HepG2 (cell line): ENCODE results near the gene CDK15. TPM values are rescaled to one million over a fixed set of nuclear protein-coding genes. Genes with fewer than 3 reads are reported as not detected.

Experiments
- ATAC-seq: fragments of 200-7000 bp; cut with Tn5 transposase; 3 replicates; pipeline ENCODE4 v1.9.1; 2020; ENCODE audit warnings: mild to moderate bottlenecking, moderate library complexity
- BruUV-seq: library from RNA; stranded (reverse); fragments of 400-500 nt; replicated peaks from 2 replicates; lab custom pipeline; 2021; lab: Mats Ljungman, UMichigan
- CTCF ChIA-PET: fragments of 300-600 bp; formaldehyde crosslinking; extraction: SDS; loops from one replicate; lab custom pipeline; 2021; ENCODE audit warnings: low total read pairs, inconsistent platforms, low intra/inter-chr PET ratio; lab: Yijun Ruan, JAX
- POLR2A ChIA-PET: fragments of 350-600 bp; sonication (Branson Sonifier 250); formaldehyde crosslinking; loops from one replicate; lab custom pipeline; 2020; ENCODE audit warnings: antibody characterized with exemption, inconsistent platforms; lab: Yijun Ruan, JAX
- DNase-seq: peaks from one replicate; pipeline ENCODE4 v3.0.0-alpha.2; 2015; ENCODE audit warnings: low spot score
- FAIRE-seq: peaks from 3 replicates; lab custom pipeline; 2011; peaks lifted over from hg19 to GRCh38; lab: Jason Lieb, UNC
- H2AFZ ChIP-seq: one replicate; pipeline ENCODE4 v1.6.1; 2011; ENCODE audit warnings: low read length, inconsistent platforms
- H3K27ac ChIP-seq: fragments of 300-600 bp; 3 replicates; pipeline ENCODE4 v1.8.0; 2011; ENCODE audit warnings: mixed run types, mild to moderate bottlenecking, mixed read lengths, low read length, inconsistent platforms; ENCODE audit not compliant: insufficient read depth; ENCODE audit errors: extremely low read length
- H3K27me3 ChIP-seq, 2 experiments: fragments of 200-600 bp in 1 of 2; 2 replicates in 1 of 2; 3 replicates in 1 of 2; pipeline versions ENCODE4 v1.6.0 to v1.8.0; 2011; ENCODE audit warnings: low read length in 2 of 2, mild to moderate bottlenecking in 2 of 2, moderate library complexity in 2 of 2, inconsistent platforms in 1 of 2; ENCODE audit not compliant: insufficient read depth in 2 of 2, control insufficient read depth in 1 of 2
- H3K36me3 ChIP-seq, 2 experiments: fragments of 200-600 bp in 1 of 2; replicated peaks in 1 of 2; 2 replicates in 1 of 2; 3 replicates in 1 of 2; pipeline versions ENCODE4 v1.5.1 to v1.8.0; 2011; ENCODE audit warnings: low read length in 2 of 2, inconsistent platforms in 1 of 2; ENCODE audit not compliant: insufficient read depth in 2 of 2, control insufficient read depth in 1 of 2
- H3K4me1 ChIP-seq: 2 replicates; pipeline ENCODE4 v1.5.1; 2012; ENCODE audit warnings: low read length, inconsistent platforms; ENCODE audit not compliant: insufficient read depth
- H3K4me2 ChIP-seq: 2 replicates; pipeline ENCODE4 v1.6.0; 2011; ENCODE audit warnings: low read depth, low read length, inconsistent platforms
- H3K4me3 ChIP-seq, 3 experiments: fragments of 200-600 bp in 1 of 3; sonication (generic), shearing (Covaris generic) in 1 of 3; replicated peaks in 1 of 3; 2 replicates each; pipeline ENCODE4 v1.5.1; 2011 to 2016; ENCODE audit warnings: low read length in 3 of 3, inconsistent platforms in 2 of 3, low read depth in 2 of 3, mild to moderate bottlenecking in 2 of 3, control low read depth in 1 of 3, mixed read lengths in 1 of 3; ENCODE audit not compliant: insufficient read depth in 1 of 3
- H3K79me2 ChIP-seq: one replicate; pipeline ENCODE4 v1.6.1; 2011; ENCODE audit warnings: low read length, inconsistent platforms; ENCODE audit not compliant: insufficient read depth
- H3K9ac ChIP-seq: 2 replicates; pipeline ENCODE4 v1.6.0; 2011; ENCODE audit warnings: mild to moderate bottlenecking, low read depth, low read length, inconsistent platforms; ENCODE audit not compliant: insufficient read depth
- H3K9me3 ChIP-seq: 2 replicates; pipeline ENCODE4 v1.5.1; 2012; ENCODE audit warnings: mild to moderate bottlenecking, low read length
- H4K20me1 ChIP-seq: 2 replicates; pipeline ENCODE4 v1.6.0; 2011; ENCODE audit warnings: inconsistent platforms, mild to moderate bottlenecking, low read length, moderate library complexity; ENCODE audit not compliant: insufficient read depth
- ATF7 ChIP-seq, 2 experiments: fragments of 450-650 bp in 1 of 2; sonication (generic) in 1 of 2; formaldehyde crosslinking in 1 of 2; IDR thresholded peaks; 2 replicates each; pipeline versions ENCODE4 v1.4.0 to v1.6.1; 2016 to 2020; ENCODE audit warnings: antibody characterized with exemption in 1 of 2, mild to moderate bottlenecking in 1 of 2, missing genetic modification reagents in 1 of 2
- ELF3 ChIP-seq: IDR thresholded peaks from 2 replicates; pipeline ENCODE4 v1.6.1; 2016; ENCODE audit warnings: missing genetic modification reagents, missing compliant biosample characterization
- FIP1L1 ChIP-seq: fragments of 200-400 bp; formaldehyde crosslinking; IDR thresholded peaks from 2 replicates; pipeline ENCODE4 v1.6.1; 2018; ENCODE audit warnings: low read depth, mild to moderate bottlenecking, low read length, moderate library complexity, borderline replicate concordance; ENCODE audit not compliant: insufficient read depth
- NKX3-1 ChIP-seq: sonication (generic); formaldehyde crosslinking; IDR thresholded peaks from 2 replicates; pipeline ENCODE4 v1.5.0; 2020; ENCODE audit warnings: missing genetic modification reagents
- SATB2 ChIP-seq: sonication (generic); formaldehyde crosslinking; IDR thresholded peaks from 2 replicates; pipeline ENCODE4 v1.5.0; 2020; ENCODE audit warnings: missing genetic modification reagents
- ZNF12 ChIP-seq: sonication (generic); formaldehyde crosslinking; IDR thresholded peaks from 2 replicates; pipeline ENCODE4 v1.5.0; 2020; ENCODE audit warnings: missing genetic modification reagents
- ZNF382 ChIP-seq: sonication (generic); formaldehyde crosslinking; IDR thresholded peaks from 2 replicates; pipeline ENCODE4 v1.5.0; 2020; ENCODE audit warnings: missing genetic modification reagents, mild to moderate bottlenecking, borderline replicate concordance
- ZNF530 ChIP-seq: sonication (generic); formaldehyde crosslinking; IDR thresholded peaks from 2 replicates; pipeline ENCODE4 v1.5.0; 2020; ENCODE audit warnings: low read depth, mild to moderate bottlenecking, missing genetic modification reagents
- ZNF629 ChIP-seq: sonication (generic); formaldehyde crosslinking; conservative IDR thresholded peaks from 2 replicates; pipeline ENCODE4 v1.5.0; 2020; ENCODE audit warnings: missing genetic modification reagents
- WGBS: methylation state at CpG from one replicate; pipeline ENCODE4 v1.1.6; 2017; ENCODE audit warnings: low lambda C conversion rate; 5-methylcytosine and 5-hydroxymethylcytosine counted together
- in situ Hi-C: cut with HindIII; loops from 2 replicates; pipeline ENCODE4 v1.10.0; 2017; ENCODE audit warnings: low pct_unique_long_range_greater_than_20kb; ENCODE audit not compliant: extremely low pct_ligation_motif_present
- intact Hi-C: fragments of 100-400 bp; cut with micrococcal nuclease; formaldehyde crosslinking; loops from one replicate; pipeline ENCODE4 v1.10.0; 2022; ENCODE audit not compliant: unreplicated experiment
- polyA plus RNA-seq, 8 experiments: library from polyadenylated mRNA; depleted of rRNA in 3 of 8; stranded (reverse) in 7 of 8; unstranded in 1 of 8; fragments of >200 nt; fragmentation: Illumina TruSeq in 4 of 8; extraction: Trizol in 4 of 8; gene quantifications; 2 replicates each; pipeline versions ENCODE4 v1.2.1 to v1.2.3, GENCODE V29; 2011 to 2016; ENCODE audit warnings: low read depth in 4 of 8, missing spikeins in 1 of 8, mixed read lengths in 1 of 8; ENCODE audit not compliant: insufficient read depth in 1 of 8
- total RNA-seq, 5 experiments: library from RNA; depleted of rRNA; stranded (reverse); fragments of >200 nt; fragmentation: Illumina TruSeq; extraction: Trizol; gene quantifications; 2 replicates each; pipeline ENCODE4 v1.2.3, GENCODE V29; 2016; ENCODE audit warnings: low read depth in 1 of 5
- TF ChIP-seq, protein P1 (sequence below): sonication (generic); formaldehyde crosslinking; IDR thresholded peaks from 2 replicates; pipeline ENCODE4 v1.9.0; 2022; ENCODE audit warnings: low read depth, missing genetic modification reagents
- TF ChIP-seq, protein P2 (sequence below): sonication (generic); formaldehyde crosslinking; IDR thresholded peaks from 2 replicates; pipeline ENCODE4 v1.4.0; 2020; ENCODE audit warnings: missing genetic modification reagents
- TF ChIP-seq, protein P3 (sequence below): sonication (generic); formaldehyde crosslinking; IDR thresholded peaks from 2 replicates; pipeline ENCODE4 v1.5.1; 2020; ENCODE audit warnings: missing genetic modification reagents, mild to moderate bottlenecking, borderline replicate concordance

Gene CDK15
- total and polyA plus RNA-seq, 2 of the 13 experiments (the other 11 are each of a cell fraction or from before 2014, with no cell fraction given) = not detected

DNA sequence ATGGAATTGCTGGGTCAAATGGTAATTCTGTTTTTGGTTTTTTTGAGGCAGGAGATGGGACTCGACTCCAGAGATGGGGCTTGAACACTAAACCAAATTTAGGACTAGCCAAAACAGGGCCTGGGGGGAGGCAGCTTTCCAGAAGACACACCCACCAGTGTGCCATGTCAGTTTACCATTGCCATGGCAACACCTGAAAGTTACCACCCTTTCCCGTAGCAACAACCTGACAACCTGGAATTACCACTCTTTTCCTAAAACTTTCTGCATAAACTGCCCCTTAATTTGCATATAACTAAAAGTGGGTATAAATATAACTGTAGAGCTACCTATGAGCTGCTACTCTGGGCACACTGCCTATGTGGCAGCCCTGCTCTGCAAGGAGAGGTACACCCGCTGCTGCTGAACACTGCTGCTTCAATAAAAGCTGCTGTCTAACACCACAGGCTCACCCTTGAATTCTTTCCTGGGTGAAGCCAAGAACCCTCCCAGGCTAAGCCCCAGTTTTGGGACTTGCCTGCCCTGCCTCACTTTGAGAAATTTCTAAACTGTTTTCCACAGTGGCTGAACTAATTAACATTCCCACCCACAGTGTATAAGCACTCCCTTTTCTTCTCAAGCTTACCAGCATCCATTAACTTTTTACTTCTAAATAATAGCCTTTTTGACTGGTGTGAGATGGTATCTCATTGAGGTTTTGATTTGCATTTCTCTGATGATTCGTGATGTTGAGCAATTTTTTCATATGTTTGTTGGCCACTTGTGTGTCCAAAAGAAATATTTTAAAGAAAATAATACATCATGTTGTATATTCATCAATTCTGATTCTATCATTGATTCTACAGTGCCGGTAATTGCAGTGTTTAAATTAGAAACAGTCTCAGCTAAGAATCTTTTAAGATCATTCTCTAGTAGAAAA lies 10.6 kb downstream of the CDK15 start:
- ATAC-seq (no peak), FAIRE-seq (no peak), DNase-seq (no peak)
- Histone ChIP-seq H4K20me1 (no peaks in the 10 kb centered on the region), H3K9ac (no peak overlapping the region), H3K79me2 (no peaks in the 10 kb centered on the region), H3K27ac (no peak overlapping the region), H2AFZ (no peak overlapping the region), H3K9me3 (no peaks in the 10 kb centered on the region), H3K27me3 (peaks cover 0 to 2% of the 10 kb centered on the region in 2 experiments; a peak in 3 of 5 replicates), H3K36me3 (no peaks in the 10 kb centered on the region), H3K4me3 (no peak overlapping the region), H3K4me1 (no peaks in the 10 kb centered on the region), H3K4me2 (no peak overlapping the region)
- TF ChIP-seq ZNF12 (CRISPR knock-in tag) = no peak
- no peak for TF ChIP-seq ZNF382
- no peak for TF ChIP-seq SATB2 (CRISPR knock-in tag)
- TF ChIP-seq ELF3 = no peak
- TF ChIP-seq, protein P1, sequence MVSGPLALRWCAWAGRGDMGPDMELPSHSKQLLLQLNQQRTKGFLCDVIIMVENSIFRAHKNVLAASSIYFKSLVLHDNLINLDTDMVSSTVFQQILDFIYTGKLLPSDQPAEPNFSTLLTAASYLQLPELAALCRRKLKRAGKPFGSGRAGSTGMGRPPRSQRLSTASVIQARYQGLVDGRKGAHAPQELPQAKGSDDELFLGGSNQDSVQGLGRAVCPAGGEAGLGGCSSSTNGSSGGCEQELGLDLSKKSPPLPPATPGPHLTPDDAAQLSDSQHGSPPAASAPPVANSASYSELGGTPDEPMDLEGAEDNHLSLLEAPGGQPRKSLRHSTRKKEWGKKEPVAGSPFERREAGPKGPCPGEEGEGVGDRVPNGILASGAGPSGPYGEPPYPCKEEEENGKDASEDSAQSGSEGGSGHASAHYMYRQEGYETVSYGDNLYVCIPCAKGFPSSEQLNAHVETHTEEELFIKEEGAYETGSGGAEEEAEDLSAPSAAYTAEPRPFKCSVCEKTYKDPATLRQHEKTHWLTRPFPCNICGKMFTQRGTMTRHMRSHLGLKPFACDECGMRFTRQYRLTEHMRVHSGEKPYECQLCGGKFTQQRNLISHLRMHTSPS (CRISPR knock-in tag) = no peak
- TF ChIP-seq, protein P2, sequence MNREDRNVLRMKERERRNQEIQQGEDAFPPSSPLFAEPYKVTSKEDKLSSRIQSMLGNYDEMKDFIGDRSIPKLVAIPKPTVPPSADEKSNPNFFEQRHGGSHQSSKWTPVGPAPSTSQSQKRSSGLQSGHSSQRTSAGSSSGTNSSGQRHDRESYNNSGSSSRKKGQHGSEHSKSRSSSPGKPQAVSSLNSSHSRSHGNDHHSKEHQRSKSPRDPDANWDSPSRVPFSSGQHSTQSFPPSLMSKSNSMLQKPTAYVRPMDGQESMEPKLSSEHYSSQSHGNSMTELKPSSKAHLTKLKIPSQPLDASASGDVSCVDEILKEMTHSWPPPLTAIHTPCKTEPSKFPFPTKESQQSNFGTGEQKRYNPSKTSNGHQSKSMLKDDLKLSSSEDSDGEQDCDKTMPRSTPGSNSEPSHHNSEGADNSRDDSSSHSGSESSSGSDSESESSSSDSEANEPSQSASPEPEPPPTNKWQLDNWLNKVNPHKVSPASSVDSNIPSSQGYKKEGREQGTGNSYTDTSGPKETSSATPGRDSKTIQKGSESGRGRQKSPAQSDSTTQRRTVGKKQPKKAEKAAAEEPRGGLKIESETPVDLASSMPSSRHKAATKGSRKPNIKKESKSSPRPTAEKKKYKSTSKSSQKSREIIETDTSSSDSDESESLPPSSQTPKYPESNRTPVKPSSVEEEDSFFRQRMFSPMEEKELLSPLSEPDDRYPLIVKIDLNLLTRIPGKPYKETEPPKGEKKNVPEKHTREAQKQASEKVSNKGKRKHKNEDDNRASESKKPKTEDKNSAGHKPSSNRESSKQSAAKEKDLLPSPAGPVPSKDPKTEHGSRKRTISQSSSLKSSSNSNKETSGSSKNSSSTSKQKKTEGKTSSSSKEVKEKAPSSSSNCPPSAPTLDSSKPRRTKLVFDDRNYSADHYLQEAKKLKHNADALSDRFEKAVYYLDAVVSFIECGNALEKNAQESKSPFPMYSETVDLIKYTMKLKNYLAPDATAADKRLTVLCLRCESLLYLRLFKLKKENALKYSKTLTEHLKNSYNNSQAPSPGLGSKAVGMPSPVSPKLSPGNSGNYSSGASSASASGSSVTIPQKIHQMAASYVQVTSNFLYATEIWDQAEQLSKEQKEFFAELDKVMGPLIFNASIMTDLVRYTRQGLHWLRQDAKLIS (CRISPR knock-in tag) = no peak
- TF ChIP-seq ZNF629 = no peak
- no peak for TF ChIP-seq NKX3-1 (CRISPR knock-in tag)
- no peak for TF ChIP-seq ATF7 (IDR thresholded peaks at IDR 0.05)
- no peak for TF ChIP-seq ATF7 (CRISPR knock-in tag; IDR thresholded peaks at IDR 0.05)
- no peak for TF ChIP-seq FIP1L1
- no peak for TF ChIP-seq ZNF530 (CRISPR knock-in tag)
- TF ChIP-seq, protein P3, sequence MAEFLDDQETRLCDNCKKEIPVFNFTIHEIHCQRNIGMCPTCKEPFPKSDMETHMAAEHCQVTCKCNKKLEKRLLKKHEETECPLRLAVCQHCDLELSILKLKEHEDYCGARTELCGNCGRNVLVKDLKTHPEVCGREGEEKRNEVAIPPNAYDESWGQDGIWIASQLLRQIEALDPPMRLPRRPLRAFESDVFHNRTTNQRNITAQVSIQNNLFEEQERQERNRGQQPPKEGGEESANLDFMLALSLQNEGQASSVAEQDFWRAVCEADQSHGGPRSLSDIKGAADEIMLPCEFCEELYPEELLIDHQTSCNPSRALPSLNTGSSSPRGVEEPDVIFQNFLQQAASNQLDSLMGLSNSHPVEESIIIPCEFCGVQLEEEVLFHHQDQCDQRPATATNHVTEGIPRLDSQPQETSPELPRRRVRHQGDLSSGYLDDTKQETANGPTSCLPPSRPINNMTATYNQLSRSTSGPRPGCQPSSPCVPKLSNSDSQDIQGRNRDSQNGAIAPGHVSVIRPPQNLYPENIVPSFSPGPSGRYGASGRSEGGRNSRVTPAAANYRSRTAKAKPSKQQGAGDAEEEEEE = no peak
- ChIA-PET CTCF (no interaction called here), POLR2A (no interaction called here)
- no TSS peak for BruUV-seq
- intact Hi-C loops = no loop called here
- WGBS = 2% methylated on average over 5 of the region's 5 CpGs
- in situ Hi-C loops = no loop called here
